ENCODE data around the gene TNRC6B.

The TNRC6B gene

GRCh38 chr22:40238425-40239344, 61.0 kb downstream of the TNRC6B start:
- FAIRE-seq (no peak), DNase-seq (ENCODE audit: insufficient read length, low spot score) (no peak)
- TF ChIP-seq POLR2AphosphoS5 (IDR thresholded peaks at IDR 0.05; ENCODE audit: low read depth, low read length), result no peak
- TF ChIP-seq POU2F2 (IDR thresholded peaks at IDR 0.05; ENCODE audit: low read depth, low read length), result no peak
- no peak for TF ChIP-seq TAF1 (IDR thresholded peaks at IDR 0.05; ENCODE audit: low read depth, low read length)
- no peak for TF ChIP-seq PAX5 (IDR thresholded peaks at IDR 0.05; ENCODE audit: insufficient read depth, low read length, severe bottlenecking)
- TF ChIP-seq SPI1 (IDR thresholded peaks at IDR 0.05; ENCODE audit: low read depth, low read length), result no peak
- TF ChIP-seq POLR2A (IDR thresholded peaks at IDR 0.05; ENCODE audit: low read depth, low read length), result no peak

- no peak for TF ChIP-seq PAX5 (IDR thresholded peaks at IDR 0.05; ENCODE audit: insufficient read depth, low read length, severe bottlenecking)
- no peak for TF ChIP-seq TAF1 (IDR thresholded peaks at IDR 0.05; ENCODE audit: low read depth, low read length)
- TF ChIP-seq POLR2AphosphoS5 (IDR thresholded peaks at IDR 0.05; ENCODE audit: low read depth, low read length), result no peak
- TF ChIP-seq POU2F2 (IDR thresholded peaks at IDR 0.05; ENCODE audit: low read depth, low read length), result no peak
- no peak for TF ChIP-seq SPI1 (IDR thresholded peaks at IDR 0.05; ENCODE audit: low read depth, low read length)
- no peak for TF ChIP-seq POLR2A (IDR thresholded peaks at IDR 0.05; ENCODE audit: low read depth, low read length)
- FAIRE-seq (no peak), DNase-seq (ENCODE audit: insufficient read length, low spot score) (no peak)
Observed at GRCh38 chr22:40239345-40239683, 61.6 kb downstream of the TNRC6B start.

GRCh38 chr22:40240160-40240559, 62.4 kb downstream of the TNRC6B start:
- DNase-seq (ENCODE audit: insufficient read length, low spot score) (no peak), FAIRE-seq (no peak)
- no peak for TF ChIP-seq SPI1 (IDR thresholded peaks at IDR 0.05; ENCODE audit: low read depth, low read length)
- TF ChIP-seq POLR2A (IDR thresholded peaks at IDR 0.05; ENCODE audit: low read depth, low read length), result no peak
- no peak for TF ChIP-seq PAX5 (IDR thresholded peaks at IDR 0.05; ENCODE audit: insufficient read depth, low read length, severe bottlenecking)
- TF ChIP-seq TAF1 (IDR thresholded peaks at IDR 0.05; ENCODE audit: low read depth, low read length), result no peak
- TF ChIP-seq POU2F2 (IDR thresholded peaks at IDR 0.05; ENCODE audit: low read depth, low read length), result no peak
- TF ChIP-seq POLR2AphosphoS5 (IDR thresholded peaks at IDR 0.05; ENCODE audit: low read depth, low read length), result no peak

GRCh38 chr22:40240686-40241085, 63.0 kb downstream of the TNRC6B start:
- FAIRE-seq, result no peak

GRCh38 chr22:40241200-40241763, 63.6 kb downstream of the TNRC6B start:
- DNase-seq (ENCODE audit: insufficient read length, low spot score) (no peak), FAIRE-seq (no peak)
- TF ChIP-seq PAX5 (IDR thresholded peaks at IDR 0.05; ENCODE audit: insufficient read depth, low read length, severe bottlenecking) (no peak), POLR2A (IDR thresholded peaks at IDR 0.05; ENCODE audit: low read depth, low read length) (no peak), TAF1 (IDR thresholded peaks at IDR 0.05; ENCODE audit: low read depth, low read length) (no peak), POLR2AphosphoS5 (IDR thresholded peaks at IDR 0.05; ENCODE audit: low read depth, low read length) (no peak), POU2F2 (IDR thresholded peaks at IDR 0.05; ENCODE audit: low read depth, low read length) (no peak), SPI1 (IDR thresholded peaks at IDR 0.05; ENCODE audit: low read depth, low read length) (no peak)

More at GRCh38 chr22:40240686-40241085, 63.0 kb downstream of the TNRC6B start:
- TF ChIP-seq POLR2AphosphoS5 (IDR thresholded peaks at IDR 0.05; ENCODE audit: low read depth, low read length) (no peak), TAF1 (IDR thresholded peaks at IDR 0.05; ENCODE audit: low read depth, low read length) (no peak), POU2F2 (IDR thresholded peaks at IDR 0.05; ENCODE audit: low read depth, low read length) (no peak), PAX5 (IDR thresholded peaks at IDR 0.05; ENCODE audit: insufficient read depth, low read length, severe bottlenecking) (no peak), SPI1 (IDR thresholded peaks at IDR 0.05; ENCODE audit: low read depth, low read length) (no peak), POLR2A (IDR thresholded peaks at IDR 0.05; ENCODE audit: low read depth, low read length) (no peak)
- DNase-seq (ENCODE audit: insufficient read length, low spot score), result no peak

GRCh38 chr22:40243891-40244290, 66.2 kb downstream of the TNRC6B start:
- peak; percentile 20 for FAIRE-seq
- no peak for DNase-seq (ENCODE audit: insufficient read length, low spot score)
- TF ChIP-seq POLR2A (IDR thresholded peaks at IDR 0.05; ENCODE audit: low read depth, low read length) (no peak), POU2F2 (IDR thresholded peaks at IDR 0.05; ENCODE audit: low read depth, low read length) (no peak), PAX5 (IDR thresholded peaks at IDR 0.05; ENCODE audit: insufficient read depth, low read length, severe bottlenecking) (no peak), POLR2AphosphoS5 (IDR thresholded peaks at IDR 0.05; ENCODE audit: low read depth, low read length) (no peak), SPI1 (IDR thresholded peaks at IDR 0.05; ENCODE audit: low read depth, low read length) (no peak), TAF1 (IDR thresholded peaks at IDR 0.05; ENCODE audit: low read depth, low read length) (no peak)

GRCh38 chr22:40244586-40244985, 66.9 kb downstream of the TNRC6B start:
- no peak for TF ChIP-seq PAX5 (IDR thresholded peaks at IDR 0.05; ENCODE audit: insufficient read depth, low read length, severe bottlenecking)
- TF ChIP-seq POLR2AphosphoS5 (IDR thresholded peaks at IDR 0.05; ENCODE audit: low read depth, low read length), result no peak
- TF ChIP-seq POU2F2 (IDR thresholded peaks at IDR 0.05; ENCODE audit: low read depth, low read length), result no peak
- TF ChIP-seq TAF1 (IDR thresholded peaks at IDR 0.05; ENCODE audit: low read depth, low read length), result no peak
- no peak for TF ChIP-seq SPI1 (IDR thresholded peaks at IDR 0.05; ENCODE audit: low read depth, low read length)
- no peak for TF ChIP-seq POLR2A (IDR thresholded peaks at IDR 0.05; ENCODE audit: low read depth, low read length)
- no peak for FAIRE-seq

GRCh38 chr22:40247976-40248375, 70.3 kb downstream of the TNRC6B start:
- DNase-seq (ENCODE audit: insufficient read length, low spot score) (no peak), FAIRE-seq (no peak)
- TF ChIP-seq SPI1 (IDR thresholded peaks at IDR 0.05; ENCODE audit: low read depth, low read length) (no peak), POLR2AphosphoS5 (IDR thresholded peaks at IDR 0.05; ENCODE audit: low read depth, low read length) (no peak), POU2F2 (IDR thresholded peaks at IDR 0.05; ENCODE audit: low read depth, low read length) (no peak), PAX5 (IDR thresholded peaks at IDR 0.05; ENCODE audit: insufficient read depth, low read length, severe bottlenecking) (no peak), TAF1 (IDR thresholded peaks at IDR 0.05; ENCODE audit: low read depth, low read length) (no peak), POLR2A (IDR thresholded peaks at IDR 0.05; ENCODE audit: low read depth, low read length) (no peak)

More at GRCh38 chr22:40244586-40244985, 66.9 kb downstream of the TNRC6B start:
- DNase-seq (ENCODE audit: insufficient read length, low spot score), result no peak

GRCh38 chr22:40249286-40249685, 71.6 kb downstream of the TNRC6B start:
- DNase-seq (ENCODE audit: insufficient read length, low spot score), result no peak
- peak; percentile 28 for FAIRE-seq
- TF ChIP-seq PAX5 (IDR thresholded peaks at IDR 0.05; ENCODE audit: insufficient read depth, low read length, severe bottlenecking), result no peak
- TF ChIP-seq SPI1 (IDR thresholded peaks at IDR 0.05; ENCODE audit: low read depth, low read length), result no peak
- TF ChIP-seq POU2F2 (IDR thresholded peaks at IDR 0.05; ENCODE audit: low read depth, low read length), result no peak
- TF ChIP-seq POLR2A (IDR thresholded peaks at IDR 0.05; ENCODE audit: low read depth, low read length), result no peak
- no peak for TF ChIP-seq TAF1 (IDR thresholded peaks at IDR 0.05; ENCODE audit: low read depth, low read length)
- no peak for TF ChIP-seq POLR2AphosphoS5 (IDR thresholded peaks at IDR 0.05; ENCODE audit: low read depth, low read length)
